HG03159 (cell line): Measurements from ENCODE around the gene IP6K1.
"Not testable (repeated sequence)": the region's sequence is repeated elsewhere in the genome, so short reads cannot be mapped to it uniquely, and the experiment has no call there.

Experiments
- ATAC-seq: cut with Tn5 transposase; IDR thresholded peaks from one replicate; pipeline ENCODE4 v1.9.1; 2021; ENCODE audit warnings: mild to moderate bottlenecking, moderate library complexity; ENCODE audit not compliant: unreplicated experiment

IP6K1 gene

GRCh38 chr3:49769286-49769915 lies 16.9 kb downstream of the IP6K1 start:
- no peak for ATAC-seq

- no peak for ATAC-seq
These were observed 22.4 kb downstream of the IP6K1 start for GRCh38 chr3:49763981-49764380.

DNA sequence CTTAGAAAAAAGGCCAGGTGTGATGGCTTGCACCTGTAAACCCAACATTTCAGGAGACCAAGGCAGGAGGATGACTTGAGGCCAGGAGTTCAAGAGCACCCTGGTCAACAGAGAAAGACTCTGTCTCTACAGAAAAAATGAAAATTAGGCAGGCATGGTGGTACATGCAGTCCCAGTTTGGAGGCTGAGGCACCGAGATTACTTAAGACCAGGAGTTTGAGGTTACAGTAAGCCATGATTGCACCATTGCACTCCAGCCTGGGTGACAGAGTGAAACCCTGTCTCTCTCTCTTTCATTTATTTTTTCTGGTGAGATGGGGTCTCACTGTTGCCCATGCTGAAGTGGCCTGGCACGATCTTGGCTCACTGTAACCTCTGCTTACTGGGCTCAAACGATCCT lies 24.7 kb downstream of the IP6K1 start:
- ATAC-seq, result no peak

- no peak for ATAC-seq
These were observed 27.1 kb downstream of the IP6K1 start for GRCh38 chr3:49759226-49759625.

- no peak for ATAC-seq
These were observed 29.1 kb downstream of the IP6K1 start for GRCh38 chr3:49757197-49757596.

GRCh38 chr3:49756036-49756435 lies 30.3 kb downstream of the IP6K1 start:
- ATAC-seq, result no peak

- ATAC-seq, result no peak
These were observed 31.8 kb downstream of the IP6K1 start for GRCh38 chr3:49754536-49754935.

- no peak for ATAC-seq
These were observed 34.8 kb downstream of the IP6K1 start for GRCh38 chr3:49751501-49751900.

- no peak for ATAC-seq
These were observed 36.3 kb downstream of the IP6K1 start for GRCh38 chr3:49750056-49750455.

- ATAC-seq, result not testable (repeated sequence)
These were observed 37.5 kb downstream of the IP6K1 start for GRCh38 chr3:49748874-49749273.

- ATAC-seq, result no peak
These were observed 38.4 kb downstream of the IP6K1 start for GRCh38 chr3:49747792-49748480.

DNA sequence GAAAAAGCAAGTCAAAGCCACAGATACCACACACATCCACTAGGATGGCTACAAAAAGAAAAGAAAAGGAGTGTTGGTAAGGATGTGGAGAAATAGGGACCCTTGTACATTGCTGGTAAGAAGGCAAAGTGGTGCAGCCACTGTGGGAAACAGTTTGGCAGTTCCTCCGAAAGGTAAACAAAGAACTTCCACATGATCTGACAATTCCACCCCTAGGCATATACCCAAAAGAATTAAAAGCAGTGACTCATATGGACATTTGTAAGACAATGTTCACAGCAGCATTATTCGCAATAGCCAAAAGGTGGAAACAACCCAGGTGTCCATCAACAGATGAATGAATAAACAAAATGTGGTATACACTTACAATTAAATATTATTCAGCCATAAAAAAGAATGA lies 40.4 kb downstream of the IP6K1 start:
- no peak for ATAC-seq

DNA sequence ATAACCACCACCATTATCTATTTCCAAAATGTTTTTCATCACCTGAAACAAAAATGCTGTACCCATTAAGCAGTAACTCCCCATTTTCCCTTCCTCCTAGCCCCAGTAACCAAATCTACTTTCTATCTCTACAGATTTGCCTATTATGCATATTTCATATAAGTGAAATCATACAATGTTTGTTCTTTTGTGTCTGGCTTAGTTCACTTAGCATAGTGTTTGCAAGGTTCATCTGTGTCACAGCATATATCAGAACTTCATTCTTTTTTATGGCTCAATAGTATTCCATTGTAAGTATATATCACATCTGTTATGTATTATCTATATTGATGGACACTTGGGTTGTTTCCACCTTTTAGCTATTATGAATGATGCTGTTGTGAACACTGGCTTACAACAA lies 45.9 kb downstream of the IP6K1 start:
- ATAC-seq, result no peak

- ATAC-seq, result no peak
These were observed 48.2 kb downstream of the IP6K1 start for GRCh38 chr3:49738067-49738713.

- no peak for ATAC-seq
These were observed 51.6 kb downstream of the IP6K1 start for GRCh38 chr3:49734752-49735151.

GRCh38 chr3:49733551-49733950 lies 52.8 kb downstream of the IP6K1 start:
- no peak for ATAC-seq

- no peak for ATAC-seq
These were observed 53.7 kb downstream of the IP6K1 start for GRCh38 chr3:49732597-49732996.

DNA sequence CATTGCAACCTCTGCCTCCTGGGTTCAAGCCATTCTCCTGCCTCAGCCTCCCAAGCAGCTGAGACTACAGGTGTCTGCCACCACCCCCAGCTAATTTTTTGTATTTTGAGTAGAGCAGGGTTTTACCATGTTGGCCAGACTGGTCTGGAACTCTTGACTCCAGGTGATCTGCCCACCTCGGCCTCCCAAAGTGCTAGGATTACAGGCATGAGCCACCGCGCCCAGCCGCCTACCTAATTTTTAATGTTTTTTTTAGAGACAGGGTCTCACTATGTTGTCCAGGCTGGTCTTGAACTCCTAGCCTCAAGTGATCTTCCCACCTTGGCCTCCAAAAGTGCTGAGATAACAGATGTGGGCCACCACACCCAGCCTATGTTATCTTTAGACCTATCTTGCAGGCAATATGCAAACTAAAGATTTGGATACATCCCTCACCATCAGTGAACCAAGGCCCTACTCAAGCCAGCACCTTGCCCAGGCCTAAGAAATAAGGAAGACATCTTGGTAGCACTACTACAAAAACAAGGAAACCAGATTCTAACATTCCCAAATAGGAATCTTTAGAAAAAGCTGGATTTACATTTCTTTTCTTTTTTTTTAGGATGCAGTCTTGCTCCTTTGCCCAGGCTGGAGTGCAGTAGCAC lies 56.3 kb downstream of the IP6K1 start:
- no peak for ATAC-seq

GRCh38 chr3:49727924-49728361 lies 58.4 kb downstream of the IP6K1 start:
- no peak for ATAC-seq

DNA sequence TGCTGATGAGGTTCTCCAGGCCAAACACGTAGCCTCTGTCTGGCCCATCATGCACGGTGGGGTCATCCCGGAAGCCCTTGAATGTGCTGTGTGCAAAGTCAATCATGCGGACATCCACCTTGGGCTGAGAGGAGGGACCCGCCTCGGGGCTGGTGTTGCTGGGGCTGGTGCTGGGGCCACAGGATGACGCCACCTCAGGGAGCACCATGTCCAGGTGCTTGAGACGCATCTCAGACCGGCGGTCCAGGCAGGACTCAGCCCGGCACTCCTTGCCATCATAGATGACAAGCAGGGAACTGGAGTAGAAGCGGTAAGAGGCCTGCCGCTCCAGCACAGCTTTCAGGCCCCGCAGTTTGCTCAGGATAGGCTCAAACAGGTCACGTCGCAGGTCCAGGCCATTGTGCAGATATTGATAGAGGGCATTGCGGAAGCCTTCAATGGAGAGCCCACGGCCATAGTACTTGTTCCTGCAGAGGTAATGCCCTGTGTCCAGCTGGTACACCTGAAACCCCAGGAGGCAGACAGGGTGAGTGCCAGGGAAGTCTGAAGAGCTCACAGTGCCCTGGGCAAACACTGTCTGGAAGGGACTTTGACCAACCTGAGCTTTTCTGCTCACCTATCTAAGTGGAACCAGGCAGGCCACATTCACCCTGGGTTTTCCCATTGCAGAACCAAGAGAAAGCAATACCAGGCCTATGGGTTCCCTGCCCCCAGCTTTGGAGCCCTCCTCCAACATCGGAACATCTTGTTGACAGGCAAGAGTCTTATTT lies 59.0 kb downstream of the IP6K1 start:
- ATAC-seq, result no peak
